KOPT-K1 (cell line): ENCODE data around the gene MINDY2.
"Not testable (repeated sequence)": the region's sequence is repeated elsewhere in the genome, so short reads cannot be mapped to it uniquely, and the experiment has no call there.

Experiments
- H3K27ac ChIP-seq: fragments of 200-600 bp; sonication (generic); 2 replicates; pipeline ENCODE4 v1.5.1; 2016; ENCODE audit warnings: antibody characterized with exemption, mild to moderate bottlenecking, low read depth, low read length; ENCODE audit not compliant: poor library complexity, severe bottlenecking
- H3K36me3 ChIP-seq: fragments of 200-600 bp; sonication (generic); 2 replicates; pipeline ENCODE4 v1.5.1; 2017; ENCODE audit warnings: antibody characterized with exemption, mild to moderate bottlenecking, low read length, moderate library complexity; ENCODE audit not compliant: insufficient read depth
- H3K9me3 ChIP-seq: fragments of 200-600 bp; sonication (generic); 2 replicates; pipeline ENCODE4 v1.5.1; 2017; ENCODE audit warnings: antibody characterized with exemption, low read length, mild to moderate bottlenecking; ENCODE audit not compliant: insufficient read depth, poor library complexity, severe bottlenecking

Gene MINDY2

GRCh38 chr15:58840048-58840447 lies 68.9 kb downstream of the MINDY2 start:
- H3K9me3 ChIP-seq, result no peaks in the 10 kb centered on the region
- H3K36me3 ChIP-seq, result no peaks in the 10 kb centered on the region
- no peak overlapping the region for H3K27ac ChIP-seq

DNA sequence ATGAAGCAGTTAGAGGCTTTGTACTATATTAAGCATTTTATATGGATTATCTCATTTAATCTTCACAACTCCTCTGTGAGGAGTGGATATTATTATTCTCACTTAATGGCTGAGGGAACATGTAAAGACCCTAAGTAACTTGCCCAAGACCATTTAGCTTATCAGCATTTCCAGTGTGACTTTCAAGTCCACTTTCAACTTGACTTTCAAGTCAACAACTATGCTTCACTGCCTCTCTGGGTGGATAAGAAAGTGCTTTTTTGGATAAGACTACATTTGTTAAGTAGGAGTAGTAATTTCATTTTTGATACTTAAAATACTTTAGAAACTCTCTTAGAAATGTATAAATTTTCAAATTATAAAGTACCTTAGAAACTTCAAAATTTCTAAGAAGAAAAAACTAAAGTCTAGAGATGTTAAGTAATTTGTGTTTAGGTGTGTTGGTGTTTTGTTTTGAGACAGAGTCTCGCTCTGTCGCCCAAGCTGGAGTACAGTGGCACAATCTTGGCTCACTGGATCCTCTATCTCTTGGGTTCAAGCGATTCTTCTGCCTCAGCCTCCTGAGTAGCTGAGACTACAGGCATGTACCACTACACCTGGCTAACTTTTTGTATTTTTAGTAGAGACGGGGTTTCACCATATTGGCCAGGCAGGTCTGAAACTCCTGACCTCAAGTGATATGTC lies 71.8 kb downstream of the MINDY2 start:
- Histone ChIP-seq H3K27ac (no peak overlapping the region), H3K36me3 (peaks cover 12% of the 10 kb centered on the region; the same call in 1 of the 2 replicates), H3K9me3 (no peaks in the 10 kb centered on the region)

DNA sequence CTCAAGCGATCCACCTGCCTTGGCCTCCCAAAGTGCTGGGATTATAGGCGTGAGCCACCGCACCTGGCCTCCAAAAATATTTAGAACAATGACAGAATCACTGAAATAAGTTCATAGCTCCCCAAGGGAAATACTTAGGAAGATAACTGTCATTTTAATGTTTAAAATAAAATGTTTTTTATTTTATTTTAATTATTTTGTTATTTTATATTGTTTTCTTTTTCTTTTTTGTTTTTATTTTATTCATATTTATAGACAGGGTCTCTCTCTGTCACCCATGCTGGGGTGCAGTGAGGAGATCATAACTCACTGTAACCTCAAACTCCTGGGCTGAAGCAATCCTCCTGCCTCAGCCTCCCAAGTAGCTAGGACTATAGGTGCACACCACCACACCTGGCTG lies 80.1 kb downstream of the MINDY2 start:
- not testable (repeated sequence) for H3K27ac ChIP-seq, H3K9me3 ChIP-seq
- H3K36me3 ChIP-seq, result peaks cover 19% of the 10 kb centered on the region

GRCh38 chr15:58852347-58852746 lies 81.2 kb downstream of the MINDY2 start:
- Histone ChIP-seq H3K27ac (no peak overlapping the region), H3K36me3 (peaks cover 19% of the 10 kb centered on the region)

DNA sequence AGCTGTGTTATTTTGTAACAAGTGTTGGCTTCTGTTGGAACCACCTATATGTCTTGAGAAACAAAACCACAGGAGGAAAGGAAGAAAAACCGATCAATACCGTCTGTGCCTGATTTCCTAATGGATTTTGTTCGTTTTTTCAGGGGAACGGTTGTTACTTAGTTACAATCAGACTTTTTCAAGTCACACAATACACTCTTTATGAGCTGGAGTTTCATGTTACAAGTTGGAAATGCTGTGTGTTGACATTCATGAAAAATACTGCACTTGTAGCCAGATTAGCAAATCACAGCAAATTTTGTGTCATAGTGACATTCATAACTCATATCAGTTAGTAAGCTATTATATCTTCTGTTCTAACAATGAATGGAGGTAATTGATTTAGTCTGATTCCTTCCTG lies 83.5 kb downstream of the MINDY2 start:
- H3K27ac ChIP-seq, result no peak overlapping the region
- H3K9me3 ChIP-seq, result no peaks in the 10 kb centered on the region
- peaks cover 10% of the 10 kb centered on the region for H3K36me3 ChIP-seq

More at GRCh38 chr15:58852347-58852746, 81.2 kb downstream of the MINDY2 start:
- no peaks in the 10 kb centered on the region for H3K9me3 ChIP-seq

- Histone ChIP-seq H3K36me3 (peaks cover 10% of the 10 kb centered on the region), H3K27ac (no peak overlapping the region), H3K9me3 (no peaks in the 10 kb centered on the region)
Observed at GRCh38 chr15:58856086-58856485, 85.0 kb downstream of the MINDY2 start.

DNA sequence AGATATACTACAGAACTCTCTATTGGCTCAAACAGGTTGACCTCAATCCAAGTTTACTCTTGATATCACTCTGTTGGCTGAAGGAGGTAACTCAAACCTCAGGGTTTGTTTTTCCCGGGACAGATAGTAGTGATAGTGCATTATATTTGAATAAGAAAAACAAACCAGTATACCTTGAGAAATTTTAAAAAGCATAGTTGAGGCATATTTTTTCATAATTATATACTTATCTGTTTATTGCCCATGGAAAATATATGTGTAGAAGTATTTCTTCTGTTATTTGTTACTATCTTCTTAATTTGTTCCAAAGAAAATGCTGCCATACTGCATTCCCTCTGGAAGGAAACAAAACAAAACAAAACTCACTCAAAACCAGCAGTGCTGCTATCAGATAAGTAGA lies 85.5 kb downstream of the MINDY2 start:
- not testable (repeated sequence) for H3K27ac ChIP-seq, H3K9me3 ChIP-seq
- H3K36me3 ChIP-seq, result peaks cover 10% of the 10 kb centered on the region

DNA sequence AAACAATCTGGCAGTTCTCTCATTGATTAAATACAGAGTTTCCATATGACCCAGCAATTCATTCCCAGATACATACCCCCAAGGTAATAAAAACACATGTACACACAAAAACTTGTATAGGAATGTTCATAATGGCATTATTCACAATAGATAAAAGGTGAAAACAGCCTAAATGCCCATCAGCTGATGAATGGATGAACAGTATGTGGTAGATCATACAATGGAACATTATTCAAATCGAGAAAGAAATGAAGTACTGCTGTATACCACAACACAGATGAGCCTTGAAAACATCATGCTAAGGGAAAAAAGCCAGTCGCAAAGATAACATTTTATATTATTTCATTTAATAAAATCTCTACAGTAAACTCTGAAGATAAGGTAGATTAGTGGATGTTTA lies 91.2 kb downstream of the MINDY2 start:
- Histone ChIP-seq H3K36me3 (no peaks in the 10 kb centered on the region), H3K27ac (no peak overlapping the region), H3K9me3 (no peaks in the 10 kb centered on the region)

DNA sequence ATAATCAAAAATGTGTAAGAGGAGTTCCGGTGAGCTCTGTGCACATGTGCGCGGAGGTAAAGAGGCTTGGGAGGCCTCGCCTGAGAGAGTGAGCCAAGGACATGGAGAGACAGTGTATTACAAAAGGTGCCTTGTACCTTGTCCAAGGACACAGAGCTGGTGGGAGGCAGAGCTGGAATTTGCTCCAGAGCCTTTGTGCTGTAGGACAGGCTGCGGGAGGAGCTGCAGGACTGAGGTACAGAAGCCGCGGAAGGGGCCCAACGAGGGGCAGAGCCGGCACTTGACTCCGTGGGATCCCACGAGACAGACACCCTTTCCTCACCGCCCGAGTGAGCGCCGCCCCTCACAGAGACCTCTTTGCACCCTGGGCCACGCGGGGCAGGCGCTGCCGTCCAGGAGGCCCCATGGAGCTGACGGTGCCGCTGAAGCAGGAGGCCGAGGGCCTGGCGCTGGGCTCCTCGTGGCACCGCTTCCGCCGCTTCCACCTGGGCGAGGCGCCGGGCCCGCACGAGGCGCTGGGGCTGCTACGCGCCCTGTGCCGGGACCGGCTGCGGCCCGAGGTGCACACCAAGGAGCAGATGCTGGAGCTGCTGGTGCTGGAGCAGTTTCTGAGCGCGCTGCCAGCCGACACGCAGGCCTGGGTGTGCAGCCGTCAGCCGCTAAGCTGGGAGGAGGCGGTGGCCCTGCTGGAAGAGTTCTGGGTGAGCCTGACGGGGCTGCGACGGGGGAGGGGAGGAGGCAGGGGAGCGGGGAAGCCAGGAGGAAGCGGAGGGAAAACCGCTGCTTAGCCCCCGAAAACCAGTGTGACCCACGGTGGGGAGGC lies 93.7 kb downstream of the MINDY2 start:
- Histone ChIP-seq H3K9me3 (no peaks in the 10 kb centered on the region), H3K27ac (no peak overlapping the region), H3K36me3 (no peaks in the 10 kb centered on the region)

- Histone ChIP-seq H3K36me3 (no peaks in the 10 kb centered on the region), H3K9me3 (no peaks in the 10 kb centered on the region), H3K27ac (no peak overlapping the region)
Observed at GRCh38 chr15:58865425-58865880, 94.4 kb downstream of the MINDY2 start.

- H3K9me3 ChIP-seq, result no peaks in the 10 kb centered on the region
- H3K36me3 ChIP-seq, result no peaks in the 10 kb centered on the region
- no peak overlapping the region for H3K27ac ChIP-seq
Observed at GRCh38 chr15:58867926-58868325, 96.8 kb downstream of the MINDY2 start.

GRCh38 chr15:58870451-58870850 lies 99.3 kb downstream of the MINDY2 start:
- Histone ChIP-seq H3K27ac (no peak overlapping the region), H3K36me3 (no peaks in the 10 kb centered on the region), H3K9me3 (no peaks in the 10 kb centered on the region)

GRCh38 chr15:58873267-58873666 lies 102.2 kb downstream of the MINDY2 start:
- Histone ChIP-seq H3K36me3 (peaks cover 17% of the 10 kb centered on the region), H3K27ac (no peak overlapping the region), H3K9me3 (no peaks in the 10 kb centered on the region)

GRCh38 chr15:58875343-58875742 lies 104.2 kb downstream of the MINDY2 start:
- Histone ChIP-seq H3K36me3 (peaks cover 38% of the 10 kb centered on the region), H3K9me3 (no peaks in the 10 kb centered on the region), H3K27ac (no peak overlapping the region)

DNA sequence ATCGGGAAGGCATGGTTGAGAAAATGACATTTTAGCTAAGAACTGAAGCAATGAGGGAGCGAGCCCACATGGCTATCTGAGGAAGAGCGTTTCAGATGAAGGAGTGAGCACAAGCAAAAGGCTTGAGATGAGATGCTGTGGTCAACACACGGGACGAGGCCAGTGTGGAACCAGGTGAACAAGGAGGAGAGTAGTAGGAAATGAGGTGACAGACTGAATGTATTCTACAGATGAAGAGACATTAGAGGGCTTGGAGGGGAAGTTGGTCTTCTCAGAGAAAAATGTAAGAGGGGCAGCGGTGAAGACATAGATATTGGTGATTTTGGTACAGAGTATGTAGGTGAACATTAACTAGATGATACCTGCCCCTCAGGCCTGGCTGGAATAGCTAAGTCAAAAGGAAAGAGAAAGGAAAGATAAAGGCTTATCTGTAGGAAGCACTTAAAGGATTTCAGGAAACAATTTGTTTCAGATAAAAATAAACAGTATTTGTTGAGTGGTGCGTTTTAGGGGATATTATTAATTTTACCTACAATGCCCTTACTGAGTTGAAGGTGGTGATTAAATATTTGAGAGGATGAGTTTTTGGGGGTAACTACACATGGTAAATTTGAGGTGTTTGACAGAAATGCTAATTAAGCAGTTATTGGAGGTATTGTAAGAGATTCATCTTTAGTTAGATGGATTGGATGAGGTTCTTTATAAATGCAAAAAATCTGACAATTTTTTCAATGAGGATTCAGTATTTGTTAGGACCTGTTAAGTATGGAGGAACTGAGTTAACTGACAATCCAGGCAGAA lies 105.4 kb downstream of the MINDY2 start:
- Histone ChIP-seq H3K9me3 (no peaks in the 10 kb centered on the region), H3K27ac (no peak overlapping the region), H3K36me3 (peaks cover 49% of the 10 kb centered on the region)
